OCI-LY7 (cell line): ENCODE data around the gene RNPEPL1.
A peak's percentile ranks its signal among the peaks of the same experiment; 100 is the strongest.
"Not testable (repeated sequence)": the region's sequence is repeated elsewhere in the genome, so short reads cannot be mapped to it uniquely, and the experiment has no call there.

Source experiments
- CTCF ChIP-seq: fragments of 200-600 bp; sonication (generic); conservative IDR thresholded peaks from 2 replicates; pipeline ENCODE4 v1.5.1; 2014; ENCODE audit warnings: mild to moderate bottlenecking, antibody characterized with exemption, low read length, moderate library complexity, mixed read lengths
- EZH2phosphoT487 ChIP-seq: fragments of 200-600 bp; sonication (generic); IDR thresholded peaks from 2 replicates; pipeline ENCODE4 v1.6.1; 2018; ENCODE audit warnings: low read depth, borderline replicate concordance, mild to moderate bottlenecking, mixed run types, antibody characterized with exemption, low read length, moderate library complexity, mixed read lengths

GRCh38 chr2:240616860-240617666 lies 48.8 kb downstream of the RNPEPL1 start:
- TF ChIP-seq CTCF = peak; percentile 66
- not testable (repeated sequence) for TF ChIP-seq EZH2phosphoT487
